IPS DF 4.7 (cell line): ENCODE measurements around the gene AMOTL1.
"Not testable (repeated sequence)": the region's sequence is repeated elsewhere in the genome, so short reads cannot be mapped to it uniquely, and the experiment has no call there.

Experiments used
- DNase-seq: peaks from one replicate; pipeline ENCODE4 v3.0.0-alpha.2; 2013; ENCODE audit warnings: low spot score; ENCODE audit errors: extremely low read depth

AMOTL1 gene

DNA sequence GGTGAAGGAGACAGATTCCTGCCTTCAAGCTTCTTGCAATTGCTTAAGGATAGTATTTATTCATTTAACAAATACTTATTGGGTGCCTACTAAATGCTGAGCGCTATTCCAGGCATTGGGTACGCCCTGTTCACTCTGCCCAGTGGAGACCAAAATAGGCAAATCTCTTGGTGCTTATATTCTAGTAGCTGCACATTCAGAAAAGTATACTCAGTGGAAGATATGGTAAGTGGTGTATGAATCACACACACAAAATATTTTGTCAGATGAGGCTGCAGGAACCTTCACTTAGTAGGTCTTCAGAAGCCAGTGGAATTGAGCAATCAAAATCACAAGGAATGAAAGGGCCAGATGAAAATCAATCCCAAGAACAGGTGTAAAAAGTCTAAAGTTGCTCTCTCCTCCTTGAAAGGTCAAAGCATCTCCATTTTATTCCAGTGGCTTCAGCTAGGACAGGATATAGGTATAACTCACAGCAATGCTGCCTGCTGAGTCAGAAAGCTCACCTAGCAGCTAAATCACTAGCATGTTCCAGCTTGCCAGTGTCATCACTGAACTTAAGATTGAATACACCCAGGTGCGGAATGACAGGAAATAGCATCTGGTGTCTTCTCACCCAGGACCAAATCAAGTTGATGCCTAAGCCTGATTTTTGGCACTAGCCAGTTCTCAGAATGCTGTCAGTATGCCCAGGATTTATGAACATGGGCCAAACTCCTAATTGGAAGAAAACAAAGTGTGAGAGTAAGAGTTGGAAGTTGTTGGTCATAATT, 83.9 kb downstream of the AMOTL1 start:
- no peak for DNase-seq

DNA sequence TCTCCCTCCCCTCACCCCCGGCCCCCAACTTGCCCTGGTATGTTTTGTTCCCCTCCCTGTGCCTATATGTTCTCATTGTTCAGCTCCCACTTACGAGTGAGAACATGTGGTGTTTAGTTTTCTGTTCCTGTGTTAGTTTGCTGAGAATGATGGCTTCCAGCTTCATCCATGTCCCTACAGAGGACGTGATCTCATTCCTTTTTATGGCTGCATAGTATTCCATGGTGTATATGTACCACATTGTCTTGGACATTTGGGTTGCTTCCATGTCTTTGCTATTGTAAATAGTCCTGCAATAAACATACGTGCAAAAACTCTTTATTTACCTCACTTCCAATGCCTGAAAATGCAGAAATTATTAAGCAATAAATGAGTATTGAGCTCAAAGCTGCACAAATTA, 85.1 kb downstream of the AMOTL1 start:
- DNase-seq = not testable (repeated sequence)

DNA sequence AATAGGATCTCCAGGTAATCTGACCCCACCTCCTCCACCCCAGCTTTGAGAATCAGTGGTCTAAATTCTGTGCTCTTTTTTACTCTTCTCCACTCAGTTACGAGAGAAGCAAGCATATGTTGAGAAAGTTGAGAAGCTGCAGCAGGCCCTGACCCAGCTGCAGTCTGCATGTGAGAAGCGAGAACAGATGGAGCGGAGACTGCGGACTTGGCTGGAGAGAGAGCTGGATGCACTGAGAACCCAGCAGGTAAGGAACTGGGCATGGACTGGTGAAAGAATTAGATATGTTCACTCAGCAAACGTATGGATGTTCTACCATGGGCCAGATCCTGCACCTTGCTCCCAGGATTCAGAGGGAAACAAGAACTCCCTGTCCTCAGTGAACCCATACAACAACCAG, 85.7 kb downstream of the AMOTL1 start:
- no peak for DNase-seq

DNA sequence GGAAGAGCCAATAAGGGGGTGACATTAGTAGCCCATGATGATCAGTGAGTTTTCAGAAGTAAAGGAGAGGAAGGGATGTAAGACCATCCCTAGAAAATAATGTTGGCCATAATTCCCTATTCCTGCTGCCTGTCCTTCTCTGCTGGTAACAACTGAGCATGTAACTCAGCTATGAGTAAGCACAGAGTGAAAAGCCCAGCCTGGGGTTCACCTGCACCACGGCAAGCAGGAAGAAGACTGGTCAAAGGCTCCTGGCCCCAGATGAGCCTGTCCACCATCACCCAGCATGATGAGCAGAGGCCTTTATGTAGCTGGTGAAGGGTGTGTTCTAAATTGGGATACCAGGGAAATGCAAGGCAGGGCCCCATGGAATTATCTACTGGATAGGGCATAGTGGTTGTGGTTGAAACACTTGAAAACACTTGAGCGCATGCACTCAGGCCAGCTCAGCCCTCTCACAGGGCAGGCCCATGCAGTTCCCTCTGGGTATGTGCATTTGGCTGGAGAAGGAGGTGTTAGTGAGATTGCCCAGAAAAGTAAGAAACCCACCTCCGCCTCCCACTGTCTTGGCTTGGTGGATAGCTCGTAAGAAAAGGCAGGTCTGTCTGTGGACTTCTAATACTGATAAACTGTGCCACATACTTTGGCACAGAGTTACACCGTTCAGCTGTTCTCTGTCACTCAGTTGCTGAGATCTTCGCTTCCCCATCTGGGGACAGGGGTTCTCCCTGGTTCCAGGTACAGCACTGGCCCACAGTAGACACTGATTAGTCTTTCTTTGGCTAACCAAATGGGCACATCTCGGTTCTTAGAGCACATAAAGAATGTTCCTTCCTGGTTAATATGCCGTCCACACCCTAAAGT, 86.8 kb downstream of the AMOTL1 start:
- DNase-seq = no peak

DNA sequence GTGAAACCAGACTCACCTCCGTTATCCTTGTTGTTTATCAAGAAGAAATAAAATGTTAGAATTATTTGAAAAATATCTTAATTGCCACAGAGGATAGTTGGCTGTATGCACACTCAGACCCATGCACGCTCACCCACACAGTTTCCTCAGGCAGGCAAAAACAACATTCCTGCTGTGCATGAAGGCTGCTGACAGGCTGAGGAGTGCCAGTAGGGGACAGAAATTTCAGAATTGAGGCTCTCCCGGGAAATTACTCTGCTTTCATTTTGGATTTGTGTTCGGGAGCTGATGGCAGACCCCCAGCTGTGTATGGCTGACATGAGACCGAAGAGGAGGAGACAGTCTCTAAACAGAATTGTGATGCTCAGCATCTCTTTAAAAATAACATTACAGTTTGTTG, 87.5 kb downstream of the AMOTL1 start:
- DNase-seq = no peak

DNA sequence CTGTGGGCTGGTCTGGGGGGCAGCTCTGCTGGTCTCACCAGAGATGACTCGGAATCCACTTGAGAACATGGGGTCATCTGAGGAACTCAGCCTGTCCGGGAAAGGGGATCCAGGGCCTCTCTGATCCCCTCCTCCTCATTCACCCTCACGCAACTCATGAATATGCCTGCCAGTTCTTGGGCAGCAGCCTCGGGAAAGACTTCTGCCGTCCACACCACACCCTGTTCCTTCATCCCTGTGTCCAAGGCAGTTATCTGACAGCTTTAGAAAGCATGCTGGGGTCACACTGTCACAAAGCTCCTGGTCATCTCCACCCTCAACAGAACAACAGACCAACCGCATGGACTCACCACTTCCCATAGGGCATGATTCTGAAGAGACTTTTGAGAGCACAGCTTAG, 88.3 kb downstream of the AMOTL1 start:
- DNase-seq = no peak

DNA sequence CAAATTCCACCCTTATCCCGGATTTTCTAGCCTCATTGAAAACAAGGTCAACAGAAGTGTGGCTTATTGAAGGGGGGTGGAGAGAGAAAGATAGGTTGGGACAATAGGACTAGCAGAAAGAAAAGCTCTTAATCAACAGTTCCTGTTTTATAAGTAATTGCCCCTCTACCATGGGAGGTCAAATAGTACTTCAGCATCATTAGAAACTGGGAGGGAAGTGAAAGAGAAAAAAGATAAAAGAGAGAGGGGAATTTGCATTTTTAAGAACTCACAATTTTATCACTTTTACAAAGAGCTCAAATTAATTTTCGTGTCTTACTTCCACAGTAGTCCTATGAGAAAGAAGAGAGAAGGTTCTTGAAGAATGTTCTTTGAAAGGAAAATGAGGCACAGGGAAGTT, 89.2 kb downstream of the AMOTL1 start:
- no peak for DNase-seq

DNA sequence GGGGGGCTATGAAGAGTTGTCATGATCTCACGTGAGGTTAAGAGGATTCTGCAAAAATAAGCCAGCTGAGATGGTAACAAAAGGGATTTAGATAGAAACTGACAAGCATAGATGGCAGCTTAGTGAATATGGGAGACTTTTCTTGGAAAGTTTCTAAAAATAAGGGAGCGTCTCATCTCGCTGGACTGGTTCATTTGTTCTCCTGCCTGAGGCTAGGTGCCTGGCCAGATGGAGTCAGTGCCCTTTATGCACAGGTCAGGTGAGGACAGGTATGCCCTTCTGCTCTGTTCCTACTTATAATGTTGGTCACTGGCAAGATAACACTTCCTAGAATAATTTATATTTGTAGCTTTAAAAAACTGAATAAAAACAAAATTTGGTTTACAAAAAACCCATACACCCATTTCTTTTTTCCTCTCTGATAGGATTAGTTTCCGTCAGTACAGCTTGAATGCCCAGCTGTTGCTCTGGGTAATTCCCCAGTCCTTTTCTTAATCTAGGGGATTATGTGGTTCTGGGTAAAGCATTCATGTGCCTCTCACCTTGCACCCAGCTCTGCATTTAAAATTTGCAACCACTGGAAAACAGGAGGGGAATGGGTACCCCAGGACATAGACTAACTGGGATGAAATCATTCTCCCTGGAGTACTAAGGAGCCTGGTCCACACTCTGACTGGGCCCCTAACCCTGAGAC, 90.0 kb downstream of the AMOTL1 start:
- no peak for DNase-seq

DNA sequence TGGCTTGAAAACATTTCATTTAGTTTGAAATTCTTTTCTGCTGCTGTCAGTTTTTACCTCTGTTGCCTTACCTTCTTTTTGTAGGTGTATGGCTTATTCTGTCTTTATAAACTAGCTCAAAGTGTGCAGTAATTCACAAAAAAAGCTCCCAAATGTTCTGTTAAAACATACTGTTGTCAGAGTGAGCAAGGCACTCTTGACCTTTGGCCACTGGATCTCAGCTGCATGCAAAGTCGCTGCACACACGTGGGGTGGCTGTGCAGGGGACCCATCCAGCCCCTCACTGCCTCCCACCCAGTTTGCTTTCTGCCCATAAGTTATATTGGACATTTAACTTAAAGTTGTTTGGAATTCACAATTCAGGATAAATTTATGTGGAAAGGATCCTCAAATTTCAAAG, 92.2 kb downstream of the AMOTL1 start:
- no peak for DNase-seq

DNA sequence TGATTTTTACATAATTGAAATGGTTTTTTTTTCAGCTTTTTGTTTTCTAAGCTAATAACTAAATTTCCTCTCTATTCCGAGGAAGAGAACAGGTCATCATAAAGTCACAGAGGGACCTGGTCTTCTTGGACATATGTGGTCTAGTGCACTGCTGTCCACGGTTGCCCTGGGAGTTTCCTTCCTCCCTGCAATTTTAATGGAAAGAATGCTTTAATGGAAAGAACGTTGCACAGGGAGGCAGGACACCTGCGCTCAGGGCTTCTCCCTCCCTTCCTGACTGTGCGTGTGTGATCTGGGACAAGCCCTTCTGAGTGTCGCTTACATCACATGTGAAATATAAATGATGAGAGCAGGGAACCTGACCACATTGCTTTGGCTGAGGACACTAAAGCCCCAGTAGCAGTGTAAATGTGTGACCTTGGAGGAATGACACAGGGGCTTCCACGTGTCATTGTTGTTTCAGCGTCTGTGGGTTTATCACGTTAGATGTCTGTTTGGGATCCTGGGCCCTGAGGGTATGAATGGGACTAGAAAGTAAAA, 93.2 kb downstream of the AMOTL1 start:
- no peak for DNase-seq

DNA sequence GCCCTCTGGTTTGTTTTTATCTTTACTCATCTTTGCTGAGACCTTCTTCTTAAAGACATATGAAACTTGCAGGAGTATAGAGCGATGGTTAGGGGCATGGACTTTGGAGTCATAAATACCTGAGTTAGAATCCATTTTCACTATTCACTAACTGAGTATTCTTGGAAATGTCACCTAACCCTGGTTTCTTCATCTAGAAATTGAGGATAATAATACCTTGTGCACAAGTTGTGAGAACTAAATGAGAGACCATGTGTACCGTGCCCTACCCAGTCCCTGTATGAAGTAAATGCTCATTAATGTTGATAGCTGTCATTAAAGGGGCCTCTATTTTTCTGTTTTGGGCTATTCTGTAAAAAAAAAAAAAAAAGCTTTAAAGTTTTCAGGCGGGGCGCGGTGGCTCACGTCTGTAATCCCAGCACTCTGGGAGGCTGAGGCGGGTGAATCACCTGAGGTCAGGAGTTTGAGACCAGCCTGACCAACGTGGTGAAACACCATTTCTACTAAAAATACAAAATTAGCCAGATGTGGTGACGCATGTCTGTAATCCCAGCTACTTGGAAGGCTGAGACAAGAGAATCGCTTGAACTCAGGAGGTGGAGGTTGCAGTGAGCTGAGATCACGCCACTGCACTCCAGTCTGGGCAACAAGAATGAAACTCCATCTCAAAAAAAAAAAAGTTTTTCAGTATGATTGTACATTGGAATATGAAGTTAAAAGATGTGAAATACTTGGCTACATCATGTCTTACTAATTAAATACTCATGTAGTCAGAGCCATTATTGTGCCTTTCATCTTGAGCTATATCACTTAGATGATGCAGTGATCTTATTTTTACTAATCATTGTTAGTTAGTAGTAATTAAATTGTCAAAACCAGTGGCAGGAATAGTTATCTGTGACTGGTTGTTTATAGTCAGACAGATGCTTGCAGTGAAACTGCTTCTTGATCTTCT, 95.0 kb downstream of the AMOTL1 start:
- DNase-seq = no peak

DNA sequence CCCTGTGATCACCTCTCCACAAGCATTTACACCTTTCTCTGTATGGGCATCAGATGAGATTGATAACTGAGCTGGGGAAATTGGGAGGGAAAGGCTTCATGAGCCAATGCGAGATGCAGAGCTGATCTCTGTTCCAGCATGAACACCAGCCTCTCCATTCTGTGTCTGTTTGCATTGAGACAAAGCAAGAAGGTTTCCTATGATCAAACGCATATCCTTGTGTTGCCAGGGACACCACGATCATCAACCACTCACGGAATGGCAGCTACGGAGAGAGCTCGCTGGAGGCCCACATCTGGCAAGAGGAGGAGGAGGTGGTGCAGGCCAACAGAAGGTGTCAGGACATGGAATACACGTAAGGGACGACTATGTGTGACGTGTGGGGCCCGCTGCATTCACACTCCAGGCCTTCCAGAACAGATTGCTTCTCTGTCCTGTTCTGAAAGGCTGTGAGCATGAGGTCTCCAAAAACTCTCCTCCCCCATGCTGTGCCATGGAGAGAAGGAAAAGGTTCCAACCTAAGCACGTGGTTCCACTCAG, 96.4 kb downstream of the AMOTL1 start:
- DNase-seq = no peak

DNA sequence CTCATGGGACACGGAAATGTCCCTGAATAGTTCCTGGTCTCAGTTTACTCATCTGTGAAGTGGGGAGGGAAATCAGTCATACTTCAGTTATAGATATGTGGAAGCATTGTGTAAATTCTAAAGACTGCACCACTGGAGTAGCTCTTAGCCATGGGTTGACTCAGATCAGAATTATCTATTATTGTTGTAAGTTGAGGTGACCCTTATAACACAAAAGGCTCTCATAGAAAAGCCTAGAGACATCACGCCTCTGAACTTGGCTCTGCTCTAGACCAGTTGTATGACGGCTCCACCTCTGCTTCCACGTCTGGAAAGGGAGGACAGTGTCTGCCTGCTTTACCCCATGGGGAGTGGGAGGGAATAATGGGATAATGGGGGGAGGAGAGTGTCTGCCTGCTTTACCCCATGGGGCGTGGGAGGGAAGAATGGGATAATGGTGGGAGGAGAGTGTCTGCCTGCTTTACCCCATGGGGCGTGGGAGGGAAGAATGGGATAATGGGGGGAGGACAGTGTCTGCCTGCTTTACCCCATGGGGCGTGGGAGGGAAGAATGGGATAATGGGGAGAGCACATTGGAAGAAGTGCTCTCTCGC, 98.2 kb downstream of the AMOTL1 start:
- no peak for DNase-seq

DNA sequence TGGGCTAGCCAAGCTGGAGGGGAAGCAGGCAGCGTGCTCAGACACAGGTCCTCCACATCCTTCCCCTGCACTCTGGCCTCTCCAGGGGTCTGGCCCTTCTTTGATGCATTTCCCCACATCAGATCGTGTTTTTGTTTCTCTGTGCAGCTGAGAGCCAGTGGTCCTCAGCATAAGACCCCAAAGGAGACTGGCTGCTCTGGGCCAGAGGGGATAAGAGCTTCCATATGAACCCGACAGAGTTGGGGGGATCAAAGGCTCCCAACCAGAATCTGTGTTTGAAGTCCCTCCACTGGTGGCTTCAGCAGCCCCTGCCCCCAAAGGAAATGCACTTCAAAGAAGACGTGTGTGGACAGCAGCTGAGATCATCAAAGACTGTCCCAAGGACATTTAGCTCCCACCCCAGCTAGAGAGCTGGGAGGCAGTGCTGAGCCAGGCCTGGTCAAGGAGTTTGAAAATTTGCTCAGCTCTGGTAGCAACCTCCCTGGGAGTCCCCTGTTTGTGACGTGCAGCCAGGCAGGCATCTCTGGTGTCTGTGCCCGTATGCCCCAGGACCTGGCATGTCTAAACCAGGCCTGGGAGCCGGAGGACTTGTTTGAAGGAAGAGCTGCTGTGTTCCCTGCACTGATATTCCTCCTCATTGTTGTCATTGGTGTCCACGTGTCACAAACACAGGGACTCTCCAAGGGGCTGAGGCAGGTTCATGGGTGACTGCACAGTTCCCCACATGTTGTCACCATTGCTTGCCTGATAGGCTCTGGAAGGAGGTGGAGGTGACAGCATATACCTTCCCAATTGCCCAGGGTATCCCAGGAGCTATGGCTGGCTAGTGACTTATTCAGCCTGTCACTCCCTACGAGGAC, 99.0 kb downstream of the AMOTL1 start:
- no peak for DNase-seq

DNA sequence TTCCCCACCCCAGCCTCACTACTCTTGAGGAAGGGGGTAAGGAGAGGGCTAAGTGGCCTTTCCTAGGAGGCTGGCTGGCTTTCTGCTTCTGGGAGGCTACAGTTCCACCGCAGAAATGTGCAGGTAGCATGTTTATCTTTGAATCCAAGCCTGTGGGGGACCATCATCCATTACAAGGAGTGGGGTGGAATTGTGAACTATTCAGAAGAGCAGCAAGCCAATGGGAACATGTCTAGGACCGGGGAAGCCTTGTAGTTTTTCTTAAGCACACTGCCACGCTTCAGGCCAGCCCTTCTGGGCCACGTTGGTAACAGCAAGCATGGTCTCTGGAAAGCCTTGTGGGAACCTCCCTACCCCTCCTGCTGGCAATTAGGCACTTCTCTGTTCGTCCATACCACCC, 100.3 kb downstream of the AMOTL1 start:
- DNase-seq = no peak

DNA sequence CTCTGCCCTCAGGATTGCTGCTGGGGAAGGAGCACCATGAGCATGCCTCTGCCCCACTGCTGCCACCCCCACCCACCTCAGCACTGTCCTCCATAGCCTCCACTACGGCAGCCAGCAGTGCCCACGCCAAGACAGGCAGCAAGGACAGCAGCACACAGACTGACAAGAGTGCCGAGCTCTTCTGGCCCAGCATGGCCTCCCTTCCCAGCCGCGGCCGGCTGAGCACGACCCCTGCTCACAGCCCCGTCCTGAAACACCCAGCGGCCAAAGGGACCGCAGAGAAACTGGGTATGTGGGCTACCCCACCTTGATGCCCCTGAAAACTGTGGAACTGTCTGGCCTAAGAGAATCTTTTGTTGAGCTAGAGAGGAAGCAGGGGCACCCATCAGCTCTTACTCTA, 101.0 kb downstream of the AMOTL1 start:
- no peak for DNase-seq

DNA sequence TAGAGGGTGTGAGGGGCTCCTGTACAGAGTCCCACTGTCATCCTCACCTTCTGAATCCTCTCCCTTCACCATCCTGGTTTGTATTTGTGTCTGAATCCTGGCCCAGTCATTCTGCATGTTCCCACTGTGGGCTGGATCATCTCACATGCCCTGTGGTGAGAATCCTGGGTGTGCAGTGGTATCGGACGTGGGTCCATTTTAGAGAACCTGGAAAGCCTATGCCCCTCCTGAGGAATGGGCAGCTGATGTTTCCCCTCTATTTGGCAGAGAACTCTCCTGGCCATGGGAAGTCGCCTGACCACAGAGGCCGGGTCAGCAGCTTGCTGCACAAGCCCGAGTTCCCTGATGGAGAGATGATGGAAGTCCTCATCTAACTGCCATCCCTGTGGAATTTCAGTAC, 102.3 kb downstream of the AMOTL1 start:
- no peak for DNase-seq

DNA sequence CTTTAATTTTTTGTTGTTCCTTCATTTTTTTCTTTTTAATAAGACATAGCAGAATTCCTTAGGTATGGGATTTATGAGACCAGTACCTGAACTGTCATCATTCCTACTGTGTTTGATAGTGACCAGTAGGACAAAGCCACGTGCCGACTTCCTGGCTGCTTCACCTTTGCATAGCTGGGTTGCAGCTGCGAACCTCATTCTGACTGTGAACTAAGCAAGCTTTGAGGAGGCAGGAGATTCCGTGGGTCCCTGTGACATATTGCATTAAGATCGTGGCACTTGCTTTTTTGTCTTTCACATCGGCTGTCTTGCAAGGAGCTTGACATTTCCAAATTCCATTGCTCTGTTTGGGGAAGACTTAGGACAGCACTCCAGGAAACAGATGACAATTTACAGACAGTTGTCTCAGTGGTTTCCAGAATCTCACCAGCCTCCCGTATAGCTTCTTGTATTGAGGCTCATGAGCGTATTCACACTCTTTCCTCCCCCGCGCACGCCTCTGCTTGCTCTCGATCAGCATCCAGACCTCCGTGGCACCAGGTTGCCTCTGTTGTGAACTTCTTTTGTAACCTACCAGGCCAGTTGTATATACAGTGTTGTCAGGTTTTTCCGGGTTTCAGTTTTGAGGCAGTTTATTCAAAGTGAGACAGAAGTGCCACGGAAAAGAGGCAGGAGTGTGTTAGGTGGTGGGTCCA, 103.5 kb downstream of the AMOTL1 start:
- no peak for DNase-seq
